Ascending aorta (tissue), 2 donors: ENCODE results near the gene ARID3B. TPM values are rescaled to one million over a fixed set of nuclear protein-coding genes. Genes with fewer than 3 reads are reported as not detected.
"Not testable (repeated sequence)": the region's sequence is repeated elsewhere in the genome, so short reads cannot be mapped to it uniquely, and the experiment has no call there.

Experiments
- DNase-seq, 2 donors: peaks; one replicate each; pipeline ENCODE4 v3.0.0-alpha.2; 2019; ENCODE audit warnings: low spot score in 2 of 2
- H3K27ac ChIP-seq, 2 donors: fragments of 200-600 bp; sonication (generic); one replicate each; pipeline ENCODE4 v1.5.1; 2016 to 2017; ENCODE audit warnings: mild to moderate bottlenecking in 1 of 2
- H3K27me3 ChIP-seq: fragments of 200-600 bp; sonication (generic); one replicate; pipeline ENCODE4 v1.5.1; 2017
- H3K36me3 ChIP-seq, 2 donors: fragments of 200-600 bp; sonication (generic); one replicate each; pipeline ENCODE4 v1.5.1; 2016
- H3K4me1 ChIP-seq, 2 donors: fragments of 200-600 bp; sonication (generic); one replicate each; pipeline ENCODE4 v1.5.1; 2016 to 2017; ENCODE audit warnings: mild to moderate bottlenecking in 1 of 2
- H3K4me3 ChIP-seq, 2 donors: fragments of 200-600 bp; sonication (generic); one replicate each; pipeline ENCODE4 v1.5.1; 2016 to 2017; ENCODE audit warnings: mild to moderate bottlenecking in 1 of 2
- H3K9me3 ChIP-seq, 2 donors: fragments of 200-600 bp; sonication (generic); one replicate each; pipeline ENCODE4 v1.5.1; 2016
- CTCF ChIP-seq, 3 experiments: fragments of 200-600 bp in 2 of 3; fragments of 450-650 bp in 1 of 3; sonication (generic) in 2 of 3; IDR thresholded peaks; one replicate each; pipeline ENCODE4 v1.5.1; 2016 to 2019; ENCODE audit warnings: antibody characterized with exemption in 3 of 3, mild to moderate bottlenecking in 1 of 3, moderate library complexity in 1 of 3
- intact Hi-C: fragments of 100-400 bp; cut with DNase I; formaldehyde crosslinking; loops from one replicate; pipeline ENCODE4 v1.15.1; 2023
- total RNA-seq: library from RNA; depleted of rRNA; stranded (reverse); fragments of >200 nt; gene quantifications from one replicate; pipeline ENCODE4 v1.1.0, GENCODE V29; 2016

Gene ARID3B
- total RNA-seq, 1 donor from 2014 or later: 13.3 TPM

DNA sequence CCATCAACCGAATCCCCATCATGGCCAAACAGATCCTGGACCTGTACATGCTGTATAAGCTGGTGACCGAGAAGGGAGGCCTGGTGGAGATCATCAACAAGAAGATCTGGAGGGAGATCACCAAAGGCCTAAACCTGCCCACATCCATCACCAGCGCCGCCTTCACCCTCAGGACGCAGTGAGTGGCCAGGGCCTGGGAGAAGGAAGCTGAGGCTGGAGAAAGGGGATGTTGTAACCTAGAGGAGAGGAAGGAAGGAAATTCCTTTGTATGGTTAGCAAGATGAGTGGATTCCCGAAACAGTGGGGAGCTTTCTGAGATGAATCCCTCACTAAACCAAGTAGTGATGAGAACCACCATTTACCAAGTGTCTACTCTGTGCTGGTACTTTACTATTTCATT lies 48.8 kb downstream of the ARID3B start:
- H3K36me3 ChIP-seq: peaks cover 36 to 49% of the 10 kb centered on the region in 2 donors
- H3K4me3 ChIP-seq: no peak overlapping the region
- H3K9me3 ChIP-seq: no peaks in the 10 kb centered on the region
- TF ChIP-seq CTCF (IDR thresholded peaks at IDR 0.05): no peak
- peak overlapping the region; percentile 23 to 54 for H3K27ac ChIP-seq
- peaks cover 0 to 8% of the 10 kb centered on the region in 2 donors for H3K4me1 ChIP-seq
- intact Hi-C loops: loop anchor here (2.0 kb wide), 1 partner anchor 25 kb away; the partner anchor contains the start of gene CLK3
- H3K27me3 ChIP-seq: no peaks in the 10 kb centered on the region
- no peak for DNase-seq

- H3K36me3 ChIP-seq: peaks cover 36 to 55% of the 10 kb centered on the region in 2 donors
- DNase-seq: no peak
- H3K27me3 ChIP-seq: no peaks in the 10 kb centered on the region
- intact Hi-C loops: no loop called here
- H3K4me1 ChIP-seq: peaks cover 0 to 8% of the 10 kb centered on the region in 2 donors
- H3K9me3 ChIP-seq: no peaks in the 10 kb centered on the region
- H3K27ac ChIP-seq: no peak overlapping the region
- TF ChIP-seq CTCF (IDR thresholded peaks at IDR 0.05): no peak
- no peak overlapping the region for H3K4me3 ChIP-seq
Measured at GRCh38 chr15:74592222-74592621, 51.2 kb downstream of the ARID3B start.

GRCh38 chr15:74593122-74593521 lies 52.1 kb downstream of the ARID3B start:
- Histone ChIP-seq H3K9me3 (no peaks in the 10 kb centered on the region), H3K4me3 (no peak overlapping the region), H3K4me1 (peaks cover 0 to 8% of the 10 kb centered on the region in 2 donors), H3K27ac (no peak overlapping the region), H3K27me3 (no peaks in the 10 kb centered on the region), H3K36me3 (peaks cover 36 to 55% of the 10 kb centered on the region in 2 donors)
- intact Hi-C loops: no loop called here
- no peak for TF ChIP-seq CTCF (IDR thresholded peaks at IDR 0.05)
- no peak for DNase-seq

DNA sequence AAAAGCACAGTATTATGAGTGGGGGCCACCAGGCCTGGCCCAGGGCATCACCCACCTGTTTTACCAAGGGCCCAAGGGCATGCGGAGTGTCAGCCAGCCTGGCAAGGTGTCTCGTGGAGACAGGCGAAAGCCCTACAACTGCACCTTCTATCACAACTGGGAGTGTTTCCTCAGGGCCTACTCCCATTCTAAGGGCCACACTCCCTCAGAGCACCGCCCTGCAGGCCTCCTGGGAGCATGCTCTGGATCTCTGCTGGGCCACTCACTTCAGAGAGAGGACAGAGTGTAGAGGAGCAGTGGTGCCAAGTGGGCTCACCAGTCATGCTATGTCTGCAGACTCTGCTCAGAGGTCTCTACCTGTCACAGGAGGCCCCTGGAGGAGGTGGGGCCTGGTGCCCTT lies 53.4 kb downstream of the ARID3B start:
- Histone ChIP-seq H3K27ac (no peak overlapping the region), H3K4me1 (peaks cover 0 to 6% of the 10 kb centered on the region in 2 donors), H3K4me3 (no peak overlapping the region), H3K27me3 (no peaks in the 10 kb centered on the region), H3K9me3 (no peaks in the 10 kb centered on the region), H3K36me3 (peaks cover 36 to 55% of the 10 kb centered on the region in 2 donors)
- no peak for TF ChIP-seq CTCF (IDR thresholded peaks at IDR 0.05)
- intact Hi-C loops: no loop called here
- DNase-seq: no peak

GRCh38 chr15:74595271-74595670 lies 54.3 kb downstream of the ARID3B start:
- TF ChIP-seq CTCF (IDR thresholded peaks at IDR 0.05): no peak
- H3K36me3 ChIP-seq: peaks cover 36 to 49% of the 10 kb centered on the region in 2 donors
- intact Hi-C loops: no loop called here
- no peak overlapping the region for H3K27ac ChIP-seq
- no peaks in the 10 kb centered on the region for H3K9me3 ChIP-seq
- no peak overlapping the region for H3K4me3 ChIP-seq
- no peak for DNase-seq
- H3K4me1 ChIP-seq: peaks cover 0 to 6% of the 10 kb centered on the region in 2 donors
- no peaks in the 10 kb centered on the region for H3K27me3 ChIP-seq

GRCh38 chr15:74596736-74597135 lies 55.7 kb downstream of the ARID3B start:
- H3K4me1 ChIP-seq, H3K9me3 ChIP-seq, H3K4me3 ChIP-seq, H3K27ac ChIP-seq, DNase-seq, intact Hi-C loops, H3K27me3 ChIP-seq: not testable (repeated sequence)
- peaks cover 26 to 34% of the 10 kb centered on the region in 2 donors for H3K36me3 ChIP-seq

GRCh38 chr15:74597146-74597705 lies 56.2 kb downstream of the ARID3B start:
- H3K4me3 ChIP-seq, H3K27ac ChIP-seq, H3K27me3 ChIP-seq, DNase-seq, intact Hi-C loops, H3K4me1 ChIP-seq, H3K9me3 ChIP-seq: not testable (repeated sequence)
- H3K36me3 ChIP-seq: peaks cover 21 to 29% of the 10 kb centered on the region in 2 donors
